Measurements from ENCODE around the gene BICRA.
"Not testable (repeated sequence)": the region's sequence is repeated elsewhere in the genome, so short reads cannot be mapped to it uniquely, and the experiment has no call there.

Gene BICRA

GRCh38 chr19:47663911-47664771 lies 55.2 kb downstream of the BICRA start:
- peak; percentile 89 for DNase-seq (ENCODE audit: low spot score)

- not testable (repeated sequence) for DNase-seq (ENCODE audit: low spot score)
Measured at GRCh38 chr19:47668556-47668955, 59.6 kb downstream of the BICRA start.

GRCh38 chr19:47670736-47671135 lies 61.8 kb downstream of the BICRA start:
- DNase-seq (ENCODE audit: low spot score) = no peak

- DNase-seq (ENCODE audit: low spot score) = no peak
Measured at GRCh38 chr19:47671499-47671898, 62.6 kb downstream of the BICRA start.

- DNase-seq (ENCODE audit: low spot score) = no peak
Measured at GRCh38 chr19:47673426-47673825, 64.5 kb downstream of the BICRA start.

GRCh38 chr19:47674548-47674947 lies 65.6 kb downstream of the BICRA start:
- no peak for DNase-seq (ENCODE audit: low spot score)

- no peak for DNase-seq (ENCODE audit: low spot score)
Measured at GRCh38 chr19:47675271-47675670, 66.3 kb downstream of the BICRA start.

- DNase-seq (ENCODE audit: low spot score) = no peak
Measured at GRCh38 chr19:47675859-47676258, 66.9 kb downstream of the BICRA start.

GRCh38 chr19:47676811-47677210 lies 67.9 kb downstream of the BICRA start:
- no peak for DNase-seq (ENCODE audit: low spot score)

GRCh38 chr19:47679251-47679900 lies 70.4 kb downstream of the BICRA start:
- no peak for DNase-seq (ENCODE audit: low spot score)

- no peak for DNase-seq (ENCODE audit: low spot score)
Measured at GRCh38 chr19:47679922-47680857, 71.3 kb downstream of the BICRA start.

GRCh38 chr19:47680858-47681332 lies 72.0 kb downstream of the BICRA start:
- DNase-seq (ENCODE audit: low spot score) = no peak

GRCh38 chr19:47681388-47681787 lies 72.5 kb downstream of the BICRA start:
- no peak for DNase-seq (ENCODE audit: low spot score)

- DNase-seq (ENCODE audit: low spot score) = no peak
Measured at GRCh38 chr19:47681936-47682335, 73.0 kb downstream of the BICRA start.

- no peak for DNase-seq (ENCODE audit: low spot score)
Measured at GRCh38 chr19:47682939-47683338, 74.0 kb downstream of the BICRA start.

GRCh38 chr19:47686679-47687450 lies 77.9 kb downstream of the BICRA start:
- DNase-seq (ENCODE audit: low spot score) = no peak

GRCh38 chr19:47687906-47688305 lies 79.0 kb downstream of the BICRA start:
- no peak for DNase-seq (ENCODE audit: low spot score)

- DNase-seq (ENCODE audit: low spot score) = no peak
Measured at GRCh38 chr19:47691090-47691489, 82.2 kb downstream of the BICRA start.

GRCh38 chr19:47691782-47692181 lies 82.8 kb downstream of the BICRA start:
- no peak for DNase-seq (ENCODE audit: low spot score)

- no peak for DNase-seq (ENCODE audit: low spot score)
Measured at GRCh38 chr19:47693489-47693888, 84.6 kb downstream of the BICRA start.

GRCh38 chr19:47693903-47694302 lies 85.0 kb downstream of the BICRA start:
- DNase-seq (ENCODE audit: low spot score) = no peak
